HL-60/S4 (cell line): ENCODE data around the gene DNAH6.
"Not testable (repeated sequence)": the region's sequence is repeated elsewhere in the genome, so short reads cannot be mapped to it uniquely, and the experiment has no call there.

Source experiments
- in situ Hi-C: fragments of 300-500 bp; cut with MboI; formaldehyde crosslinking; loops from 2 replicates; pipeline ENCODE4 v1.14.3; 2022; ENCODE audit warnings: low sequenced_read_pairs

DNAH6 gene

DNA sequence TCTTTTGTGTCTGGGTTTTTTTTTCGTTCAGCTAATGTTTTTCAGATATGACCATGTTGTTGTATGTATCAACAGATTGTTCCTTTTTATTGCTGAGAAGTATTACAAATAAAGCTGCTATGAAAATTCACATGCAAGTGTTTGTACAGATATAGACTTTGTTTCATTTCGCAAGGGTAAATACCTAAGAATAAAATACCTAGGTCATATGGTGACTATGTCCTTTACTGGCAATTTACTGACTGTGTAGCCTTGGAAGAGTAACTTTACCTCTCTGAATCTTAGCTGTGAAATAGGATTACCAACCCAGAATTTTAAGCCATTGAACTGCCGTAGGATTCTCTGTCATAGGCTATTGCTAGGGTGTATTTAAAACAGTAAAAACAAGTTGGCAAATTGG lies 19.0 kb upstream of the DNAH6 start:
- in situ Hi-C loops: loop anchor here (10.0 to 25.0 kb wide), 2 partner anchors 368 to 790 kb away; no protein-coding TSS in a partner anchor

DNA sequence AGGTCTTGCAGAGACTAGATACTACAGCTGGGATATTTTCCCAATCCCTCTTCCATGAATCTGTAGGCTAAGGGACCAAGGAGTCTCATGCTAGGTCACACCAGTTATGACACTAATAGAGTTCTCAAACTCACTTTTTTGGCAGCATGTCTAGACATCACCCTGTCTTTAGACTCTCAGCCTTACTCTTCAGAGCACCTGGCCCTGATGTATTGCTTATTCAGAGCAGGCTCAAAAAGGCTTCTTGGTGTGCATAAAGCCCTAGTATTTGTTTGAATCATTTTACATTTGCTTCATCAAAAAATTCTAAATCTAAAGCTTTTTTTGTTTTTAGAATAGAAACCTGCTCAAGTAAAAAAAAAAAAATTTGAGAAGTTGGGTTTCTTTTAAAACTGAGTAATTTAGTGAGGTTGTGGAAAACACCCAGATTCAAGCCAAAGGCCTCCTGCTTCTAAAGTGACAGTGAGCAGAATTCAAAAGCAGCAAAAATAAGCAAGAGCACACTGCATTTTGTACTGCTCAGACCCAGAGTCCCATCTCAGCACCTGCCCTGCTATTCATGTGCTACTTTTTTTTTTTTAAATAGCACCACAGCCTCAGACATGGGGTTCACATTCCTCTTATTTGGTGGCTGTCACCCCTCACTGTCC lies 18.0 kb upstream of the DNAH6 start:
- in situ Hi-C loops: loop anchor here (10.0 to 25.0 kb wide), 2 partner anchors 367 to 789 kb away; no protein-coding TSS in a partner anchor

DNA sequence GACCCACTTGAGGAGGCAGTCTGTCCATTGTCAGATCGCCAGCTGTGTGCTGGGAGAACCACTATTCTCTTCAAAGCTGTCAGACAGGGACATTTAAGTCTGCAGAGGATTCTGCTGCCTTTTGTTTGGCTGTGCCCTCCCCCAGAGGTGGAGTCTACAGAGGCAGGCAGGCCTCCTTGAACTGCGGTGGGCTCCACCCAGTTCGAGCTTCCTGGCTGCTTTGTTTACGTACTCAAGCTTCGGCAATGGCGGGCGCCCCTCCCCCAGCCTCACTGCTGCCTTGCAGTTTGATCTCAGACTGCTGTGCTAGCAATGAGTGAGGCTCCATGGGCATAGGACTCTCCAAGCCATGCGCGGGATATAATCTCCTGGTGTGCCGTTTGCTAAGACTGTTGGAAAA lies 5.3 kb upstream of the DNAH6 start:
- in situ Hi-C loops: not testable (repeated sequence)

DNA sequence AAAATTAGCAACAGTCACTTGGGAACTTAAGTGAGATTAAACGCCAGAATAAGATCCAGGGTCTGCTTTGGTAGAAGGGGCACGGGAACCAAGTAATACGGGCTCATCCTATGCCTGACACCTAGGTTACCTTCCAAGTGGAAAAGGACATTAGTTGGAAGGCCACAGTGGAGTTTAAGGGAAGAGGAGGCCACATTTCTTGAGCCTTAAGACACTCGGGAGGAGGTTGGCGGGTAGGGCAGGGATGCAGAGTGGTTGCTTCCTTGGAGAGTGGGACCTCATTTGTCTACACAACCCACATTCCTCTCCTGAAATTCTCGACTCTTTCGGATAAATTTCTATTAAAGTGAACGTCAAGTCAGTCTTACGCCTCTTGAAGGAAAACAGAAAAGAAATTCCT lies 510 bp upstream of the DNAH6 start:
- in situ Hi-C loops: no loop called here

DNA sequence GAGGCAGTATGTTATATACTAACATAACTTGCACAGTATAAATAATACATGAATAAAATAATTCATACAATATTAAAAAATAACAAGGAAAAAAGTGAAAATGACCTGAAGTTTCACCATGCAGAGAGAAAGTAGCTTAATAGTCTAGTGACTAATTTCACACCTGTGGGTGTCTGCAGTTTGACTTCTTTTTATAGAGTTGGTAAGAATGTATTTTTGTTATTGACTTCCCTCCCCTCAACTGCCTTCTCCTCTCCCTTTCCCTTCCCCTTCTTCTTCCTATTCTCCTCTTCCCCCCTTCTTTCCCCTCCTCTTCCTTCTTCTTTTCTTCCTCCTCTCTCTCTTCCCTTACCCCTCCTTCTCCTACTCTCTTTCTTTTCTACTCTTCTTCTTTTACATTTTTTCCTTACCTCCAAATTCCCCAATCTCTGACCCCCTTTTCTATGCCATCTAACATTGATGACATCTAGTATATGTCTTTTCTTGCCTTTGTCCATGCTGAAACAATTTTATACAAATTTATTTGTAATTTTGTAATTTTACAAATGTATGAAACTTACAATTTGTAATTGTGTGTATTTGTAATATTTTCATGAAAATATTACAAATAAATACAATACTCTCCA lies 3.1 kb downstream of the DNAH6 start:
- in situ Hi-C loops: no loop called here

DNA sequence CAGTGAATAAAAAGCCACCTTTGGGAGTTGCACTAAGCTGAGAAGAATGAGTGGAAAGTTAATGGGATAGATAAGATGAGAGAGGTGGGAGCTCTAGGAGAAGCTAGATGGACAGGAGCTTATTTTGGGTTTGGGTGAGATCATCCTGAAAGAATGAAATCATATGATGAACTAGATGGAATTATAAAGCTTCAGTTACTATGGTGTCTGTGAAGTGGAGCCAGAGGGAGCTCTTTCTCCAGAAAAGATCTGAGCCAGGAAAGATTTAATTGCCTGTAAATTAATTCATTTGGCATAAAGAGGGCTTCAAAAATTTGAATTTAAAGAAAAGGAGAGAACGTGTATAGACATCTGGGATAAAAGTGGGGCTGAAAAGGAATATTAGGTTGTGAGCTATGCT lies 10.3 kb downstream of the DNAH6 start:
- in situ Hi-C loops: no loop called here

DNA sequence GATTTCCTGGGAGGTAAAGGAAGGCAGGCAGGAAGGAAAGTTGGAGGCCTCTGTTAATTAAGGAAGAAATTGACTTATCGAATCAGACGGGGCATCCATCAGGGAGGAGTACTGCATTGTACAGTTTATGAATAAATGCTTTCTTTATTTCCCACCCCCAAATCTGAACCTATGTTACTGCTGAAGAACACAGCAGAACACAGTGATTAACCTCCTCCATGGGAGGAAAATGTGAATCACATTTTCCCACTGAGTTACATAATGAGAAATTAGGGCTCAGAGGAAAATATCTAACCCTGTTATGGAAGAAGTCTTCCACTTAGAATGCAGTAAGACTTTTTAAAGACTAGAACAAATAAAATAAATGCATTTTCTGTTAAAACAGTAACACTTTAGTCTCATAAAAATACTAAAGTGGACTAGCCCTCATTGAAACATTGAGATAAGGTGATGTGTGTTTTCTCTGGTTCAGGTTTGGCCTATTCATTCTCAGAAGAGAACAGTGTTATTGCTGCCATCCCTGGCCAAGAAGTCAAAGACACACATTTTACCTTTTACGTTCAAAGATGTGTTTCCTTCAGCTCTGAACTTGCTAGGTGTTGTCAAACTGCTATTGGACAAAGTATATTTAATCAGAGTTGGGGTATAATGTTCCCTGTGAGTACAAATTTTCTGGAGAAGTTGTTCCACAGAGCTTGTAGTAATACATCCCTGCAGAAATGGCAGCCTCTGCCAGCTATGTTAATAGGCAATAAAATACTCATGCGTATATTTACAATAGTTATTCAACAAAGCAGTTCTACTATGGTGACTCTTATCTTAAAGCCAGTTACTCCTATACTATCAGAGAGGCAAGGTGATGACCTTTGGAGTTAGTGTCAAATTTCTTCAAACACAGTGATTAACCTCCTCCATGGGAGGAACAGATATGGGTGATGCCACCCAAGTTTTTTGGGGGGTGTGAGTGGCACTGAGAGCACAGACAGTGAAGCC lies 11.1 kb downstream of the DNAH6 start:
- in situ Hi-C loops: no loop called here

DNA sequence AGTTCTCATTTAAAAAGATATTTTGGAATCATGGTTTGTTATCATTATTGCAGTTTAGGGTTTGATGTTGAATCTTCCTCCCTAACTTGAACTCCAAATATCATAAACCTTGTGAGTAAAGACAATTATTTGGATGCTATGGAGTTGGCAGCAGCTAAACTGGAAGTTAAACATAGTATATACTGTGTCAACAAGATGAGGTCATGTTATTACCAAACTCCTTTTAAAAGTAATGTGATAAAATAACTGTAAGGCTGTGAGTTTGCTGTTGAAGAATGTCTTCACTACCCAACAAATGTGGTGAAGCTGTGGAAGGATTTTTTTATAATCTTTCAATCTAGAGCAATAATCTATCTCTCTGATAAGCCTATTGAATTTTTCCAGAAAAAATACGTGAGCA lies 16.0 kb downstream of the DNAH6 start:
- in situ Hi-C loops: no loop called here

DNA sequence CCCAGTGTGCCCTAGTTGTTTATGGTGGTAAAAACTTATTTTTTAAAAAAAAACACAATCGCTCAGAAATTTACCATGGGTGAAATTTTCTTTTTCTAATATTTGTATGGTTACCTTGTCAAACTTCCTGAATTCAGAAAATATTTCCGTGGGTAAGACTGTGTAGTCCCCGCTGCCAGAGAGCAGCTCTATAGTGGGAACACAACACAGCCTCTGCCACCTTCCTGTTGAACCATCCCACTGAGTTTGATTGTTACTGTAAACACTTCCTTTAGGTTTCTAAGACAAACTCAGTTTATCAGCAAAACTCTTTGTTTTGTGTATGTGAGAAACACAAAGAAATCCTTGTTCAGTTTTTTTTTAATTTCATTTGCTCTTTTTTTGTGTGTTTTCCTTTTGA lies 17.9 kb downstream of the DNAH6 start:
- in situ Hi-C loops: no loop called here

DNA sequence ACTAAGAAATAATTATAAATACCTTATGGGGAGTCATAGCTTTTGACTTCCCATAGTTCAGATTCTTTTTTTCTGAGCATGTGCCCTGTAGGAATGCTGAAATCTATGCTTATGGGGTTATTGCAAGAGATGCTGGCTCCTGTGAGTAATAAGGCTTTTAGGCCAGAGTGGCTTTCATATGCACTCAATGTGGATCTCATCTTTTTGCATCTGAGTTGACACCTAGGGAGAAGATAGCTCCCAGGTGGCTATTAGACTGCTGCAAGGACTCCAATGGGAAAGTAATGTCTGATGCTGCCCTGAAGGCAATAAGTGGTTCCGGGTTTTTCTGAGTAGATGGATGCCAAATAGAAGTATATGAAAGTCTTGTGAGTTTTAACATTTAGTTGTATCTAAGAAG lies 21.0 kb downstream of the DNAH6 start:
- in situ Hi-C loops: no loop called here

DNA sequence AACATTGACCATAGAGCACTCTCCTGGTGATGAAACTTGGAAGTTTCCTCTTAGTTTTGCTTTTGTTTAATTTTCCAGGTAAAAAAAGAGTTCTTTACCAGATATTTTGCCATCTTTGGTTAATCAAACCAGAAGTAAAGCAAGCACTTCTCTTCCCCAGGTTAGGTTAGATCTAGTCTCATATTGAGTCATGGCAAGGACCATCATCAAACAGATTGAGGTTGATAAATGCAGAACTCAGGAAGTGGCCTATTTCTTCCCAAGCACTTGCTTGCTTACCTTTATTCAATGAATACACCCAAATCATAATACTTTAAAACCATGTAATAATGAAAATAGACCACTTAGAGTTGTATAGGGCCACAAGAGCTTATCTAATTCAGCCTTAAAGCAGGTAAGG lies 23.4 kb downstream of the DNAH6 start:
- in situ Hi-C loops: no loop called here

DNA sequence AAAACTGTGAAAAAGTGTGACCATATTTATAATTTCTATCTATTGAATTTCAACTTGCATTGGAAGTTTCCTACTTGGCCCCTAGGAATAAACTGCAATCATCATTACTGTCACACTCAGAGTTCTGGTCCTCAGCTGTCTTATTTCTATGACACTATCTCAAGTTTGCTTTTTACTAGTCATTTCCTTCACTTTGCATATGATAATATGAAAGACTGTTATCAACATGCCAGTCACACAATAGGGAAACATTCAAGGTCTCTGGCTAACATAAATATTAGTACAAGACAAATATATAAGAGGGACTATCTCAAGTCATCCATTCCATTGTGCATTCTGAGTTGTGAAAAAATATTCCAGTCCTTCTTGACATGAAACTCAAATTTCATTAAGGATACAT lies 28.7 kb downstream of the DNAH6 start:
- in situ Hi-C loops: no loop called here

DNA sequence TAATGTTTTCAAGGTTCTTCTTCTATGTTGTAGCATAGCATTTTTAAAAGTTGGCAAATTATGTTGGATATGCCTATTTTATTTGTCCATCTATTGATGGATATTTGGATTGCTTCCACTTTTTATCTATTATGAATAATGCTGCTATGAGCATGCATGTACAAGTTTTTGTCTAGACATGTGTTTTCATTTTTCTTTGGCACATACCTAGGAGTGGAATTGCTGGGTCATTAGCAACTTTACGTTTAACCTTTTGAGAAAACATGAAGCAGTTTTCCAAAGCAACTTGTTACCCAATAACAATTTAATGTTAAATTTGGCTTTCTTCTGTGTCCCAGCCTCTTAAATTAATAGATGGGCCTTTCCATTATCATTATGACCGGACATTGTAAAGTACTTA lies 30.3 kb downstream of the DNAH6 start:
- in situ Hi-C loops: no loop called here

DNA sequence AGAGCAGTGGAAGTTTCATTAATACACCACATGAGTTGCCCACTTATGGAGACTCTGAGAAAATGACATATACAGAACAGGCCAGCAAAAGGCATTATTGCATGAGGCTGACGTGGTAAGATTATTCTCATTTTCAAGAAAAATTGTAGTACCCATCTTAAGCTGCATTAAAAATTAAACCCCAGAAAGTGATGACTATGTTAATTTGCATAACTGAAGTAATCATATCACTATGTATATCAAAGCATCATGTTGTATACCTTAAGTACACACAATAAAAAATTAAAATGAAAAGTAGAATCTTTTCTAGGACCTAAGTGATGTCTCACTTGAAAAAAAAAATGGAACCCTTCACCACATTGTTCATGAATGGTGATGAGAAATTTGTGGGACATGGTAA lies 32.0 kb downstream of the DNAH6 start:
- in situ Hi-C loops: no loop called here

DNA sequence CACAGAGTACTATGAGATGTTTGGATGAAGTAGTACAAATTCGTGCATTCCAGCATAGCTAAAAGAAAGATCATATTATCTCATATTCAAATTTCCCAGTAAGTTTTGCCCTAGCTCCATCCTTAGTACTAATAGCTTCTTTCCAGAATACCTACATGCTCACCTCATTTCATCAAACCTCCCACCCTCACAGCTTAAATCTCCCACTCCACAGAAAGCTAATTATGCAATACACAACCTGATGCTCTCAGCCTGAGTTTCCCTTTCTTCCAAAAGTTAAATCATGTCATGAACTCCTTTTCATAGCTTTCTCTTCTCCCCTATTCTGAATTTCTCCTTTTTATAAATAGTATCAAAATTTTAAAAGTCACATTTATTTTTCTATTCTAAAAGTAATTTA lies 34.6 kb downstream of the DNAH6 start:
- in situ Hi-C loops: no loop called here

DNA sequence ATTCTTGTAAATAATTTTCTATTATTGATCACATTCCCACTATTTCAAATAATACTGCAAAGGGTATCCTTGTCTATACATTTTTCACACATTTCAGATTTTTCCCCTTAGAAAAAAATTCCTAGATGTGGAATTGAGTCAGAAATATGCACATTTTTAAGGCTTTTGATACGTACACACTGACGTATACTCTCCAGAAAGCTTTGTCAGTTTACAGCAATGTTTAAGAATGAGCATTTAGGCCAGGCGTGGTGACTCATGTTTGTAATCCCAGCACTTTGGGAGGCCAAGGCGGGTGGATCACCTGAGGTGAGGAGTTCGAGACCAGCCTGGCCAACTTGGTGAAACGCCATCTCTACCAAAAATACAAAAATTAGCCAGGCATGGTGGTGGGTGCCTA lies 35.2 kb downstream of the DNAH6 start:
- in situ Hi-C loops: not testable (repeated sequence)

DNA sequence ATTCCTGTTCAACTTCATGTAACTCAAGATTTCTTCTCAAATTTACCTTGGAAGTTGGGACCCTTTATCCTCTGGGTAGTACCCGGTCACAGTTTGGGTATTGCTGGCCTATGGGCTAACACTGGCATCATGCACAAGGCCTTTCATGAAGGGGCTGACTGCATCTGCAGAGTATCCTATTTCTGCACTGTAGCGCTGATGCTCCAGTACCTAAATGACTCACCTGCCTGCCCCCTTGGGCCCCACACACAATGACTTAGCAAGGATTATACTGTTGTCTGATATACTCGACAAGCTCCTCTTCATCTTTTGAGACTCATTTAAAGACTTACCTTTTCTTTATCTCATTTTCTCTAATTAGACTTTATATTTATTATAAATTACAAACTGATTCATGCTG lies 39.9 kb downstream of the DNAH6 start:
- in situ Hi-C loops: no loop called here

DNA sequence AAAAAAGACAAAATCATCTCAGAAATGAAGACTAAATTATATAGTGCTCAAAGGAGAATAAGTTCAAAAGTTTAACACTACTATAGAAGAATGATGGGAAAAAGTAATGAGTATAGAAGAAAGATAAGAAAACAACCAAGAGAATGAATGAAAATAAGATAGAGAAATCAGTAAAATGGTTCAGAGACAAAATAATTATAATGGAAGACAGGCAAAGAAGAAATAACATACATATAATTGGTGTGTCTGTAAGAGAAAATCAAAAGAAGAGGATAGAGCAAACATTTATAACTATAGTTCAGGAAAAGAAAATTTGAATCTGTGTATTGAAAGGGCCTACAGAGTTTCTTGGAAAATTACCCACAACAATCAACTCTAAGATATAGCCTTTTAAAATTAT lies 43.5 kb downstream of the DNAH6 start:
- in situ Hi-C loops: no loop called here

DNA sequence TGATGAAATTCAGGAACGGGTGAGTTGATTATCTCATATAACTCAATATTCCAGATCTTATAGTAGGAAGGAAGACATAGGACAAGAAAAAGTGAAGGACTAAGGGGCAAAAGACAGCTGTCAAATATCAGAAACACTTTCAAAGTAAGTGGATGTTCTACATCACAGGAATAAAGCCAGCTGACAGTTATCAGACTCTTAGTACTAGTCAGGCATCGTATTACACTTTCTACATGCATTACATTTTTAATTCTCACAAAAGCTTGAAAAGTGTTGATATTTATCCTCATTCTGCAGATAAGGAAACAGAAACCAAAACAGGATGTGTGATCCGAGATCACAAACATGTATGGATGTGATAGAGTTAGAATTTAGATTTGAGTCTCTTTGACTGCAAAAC lies 63.4 kb downstream of the DNAH6 start:
- in situ Hi-C loops: no loop called here

DNA sequence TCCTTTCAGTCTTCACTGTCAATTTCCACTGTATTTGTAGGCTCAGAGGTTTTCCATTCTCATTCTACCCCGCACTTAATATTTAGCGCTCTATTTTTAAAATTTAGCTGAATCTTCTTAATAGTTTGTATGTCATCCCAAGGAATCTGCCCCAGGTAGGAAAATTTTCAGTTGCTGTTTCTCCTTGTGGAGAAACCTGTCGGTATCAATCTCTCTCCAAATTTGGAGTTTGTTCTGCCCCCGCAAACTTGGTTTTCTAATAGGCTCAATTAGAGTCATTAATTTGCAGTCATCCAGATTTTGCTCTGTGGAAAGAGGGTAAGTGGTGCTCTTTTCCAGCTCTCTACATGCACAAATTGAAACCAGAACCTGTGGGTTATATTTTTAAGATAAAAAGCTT lies 87.6 kb downstream of the DNAH6 start:
- in situ Hi-C loops: no loop called here

DNA sequence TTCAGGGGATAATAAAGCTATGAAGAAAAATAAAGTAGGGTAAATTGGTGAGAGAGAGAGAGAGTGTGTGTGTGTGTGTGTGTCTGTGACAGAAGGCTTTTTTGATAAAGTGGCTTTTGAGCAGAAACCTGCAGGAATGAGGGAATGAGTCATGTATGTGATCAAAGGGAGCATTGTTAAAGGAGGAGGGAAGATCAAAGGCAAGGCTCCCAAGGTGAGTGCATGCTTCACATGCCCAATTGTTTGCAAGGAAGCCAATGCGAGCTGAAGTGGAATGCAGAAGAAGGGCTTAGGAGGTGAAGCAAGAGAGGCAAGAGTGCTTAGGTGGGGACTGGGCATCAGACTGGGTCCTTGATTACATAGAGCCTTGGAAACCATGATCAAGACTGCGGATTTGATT lies 96.8 kb downstream of the DNAH6 start:
- in situ Hi-C loops: no loop called here
